ENCODE measurements around the gene SMYD1. TPM values are rescaled to one million over a fixed set of nuclear protein-coding genes. Genes with fewer than 3 reads are reported as not detected.

Gene SMYD1
- total RNA-seq, 1 experiment from 2014 or later, result 2.4 TPM

DNA sequence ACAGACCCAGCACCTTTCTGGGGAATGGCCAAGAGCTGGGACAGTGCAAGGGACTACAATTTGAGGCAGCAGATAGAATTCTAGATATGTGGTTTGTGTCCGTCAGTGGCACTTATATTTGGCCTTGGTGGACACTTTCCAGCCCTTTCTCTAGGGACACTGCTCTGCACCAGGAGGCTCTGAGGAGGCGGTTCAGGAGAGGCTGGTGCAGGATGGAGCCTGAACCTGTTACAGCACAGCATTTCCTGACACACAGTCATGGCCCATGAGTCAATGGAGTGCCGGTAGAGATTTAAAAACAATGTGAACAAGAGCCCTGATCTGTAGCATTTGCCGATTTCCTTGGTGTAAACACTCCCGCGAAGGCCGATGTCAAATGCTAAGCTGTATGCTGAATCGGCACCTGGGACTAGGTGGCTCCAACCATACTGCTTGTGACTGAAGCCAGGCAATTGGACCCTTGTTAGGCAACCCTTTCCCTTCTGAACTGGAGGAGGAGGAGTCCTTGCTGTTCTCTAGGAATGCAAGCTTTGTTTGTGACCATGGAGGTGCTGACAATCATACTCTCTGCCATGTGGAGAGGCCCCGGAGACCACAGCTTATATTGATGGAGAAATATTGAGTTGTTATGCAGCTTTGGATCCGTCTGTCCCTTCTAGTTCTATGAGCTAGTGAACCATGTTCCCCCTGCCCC, 48.3 kb downstream of the SMYD1 start:
- H3K36me3 ChIP-seq, result no peaks in the 10 kb centered on the region
- H3K4me1 ChIP-seq, result no peaks in the 10 kb centered on the region
- DNase-seq, result no peak
- no peak overlapping the region for H3K4me3 ChIP-seq
- no peak overlapping the region for H3K27ac ChIP-seq
- H3K9me3 ChIP-seq (replicated peaks), result no peaks in the 10 kb centered on the region
- no peaks in the 10 kb centered on the region for H3K27me3 ChIP-seq

DNA sequence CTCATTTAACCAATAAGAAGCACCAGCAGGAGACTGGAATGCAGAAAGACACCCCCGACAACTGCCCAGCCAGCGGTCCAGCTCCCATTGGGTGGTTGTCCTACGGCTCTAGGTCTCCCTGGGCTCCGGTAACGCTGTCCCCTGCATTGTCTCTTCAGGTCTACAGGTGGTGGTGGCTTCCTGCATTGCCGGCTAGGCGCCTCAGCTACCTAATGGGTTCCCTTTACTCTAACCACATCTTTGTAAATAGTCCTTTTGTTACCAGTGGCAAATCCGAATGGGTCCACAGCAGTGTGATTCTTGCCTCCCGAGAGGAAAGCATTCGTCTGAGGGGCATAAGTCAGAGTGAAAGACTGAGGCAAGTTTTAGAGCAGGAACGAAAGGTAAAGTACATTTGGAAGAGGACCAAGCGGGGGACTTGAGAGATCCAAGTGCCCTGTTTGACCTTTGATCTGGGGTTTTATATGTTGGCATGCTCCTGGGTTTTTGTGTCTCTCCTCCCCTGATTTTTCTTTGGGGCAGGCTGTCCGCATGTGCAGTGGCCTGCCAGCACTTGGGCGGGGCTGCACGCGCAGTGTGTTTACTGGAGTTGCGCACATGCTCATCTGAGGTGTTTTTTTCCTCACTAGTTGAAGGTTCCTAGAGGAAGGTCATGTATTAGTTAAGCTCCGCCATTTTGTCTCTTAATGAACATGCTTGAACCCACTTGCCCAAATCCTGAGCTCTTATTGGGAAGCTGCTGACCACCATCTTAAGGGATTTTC, 49.2 kb downstream of the SMYD1 start:
- Histone ChIP-seq H3K4me3 (no peak overlapping the region), H3K9me3 (replicated peaks) (no peaks in the 10 kb centered on the region), H3K27me3 (no peaks in the 10 kb centered on the region), H3K4me1 (no peaks in the 10 kb centered on the region), H3K36me3 (no peaks in the 10 kb centered on the region), H3K27ac (no peak overlapping the region)
- no peak for DNase-seq

DNA sequence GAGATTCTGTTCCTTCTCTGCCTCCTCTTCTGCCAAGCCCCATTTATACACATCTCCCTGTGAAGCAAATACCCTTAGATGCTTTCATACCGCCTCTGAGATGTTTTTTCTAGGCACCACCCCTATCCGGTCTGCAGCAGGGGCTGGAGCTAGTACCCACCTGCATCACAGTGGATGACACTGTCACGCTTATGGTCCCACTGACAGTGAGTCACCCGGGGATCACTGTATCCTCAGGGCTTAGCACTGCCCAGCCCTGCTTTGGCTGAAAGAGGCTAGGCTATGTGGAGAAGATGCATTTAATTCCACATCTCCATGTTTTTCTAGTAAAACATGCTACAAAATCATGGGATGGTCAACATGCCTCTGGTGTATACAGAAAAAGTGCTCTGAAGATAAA, 50.3 kb downstream of the SMYD1 start:
- Histone ChIP-seq H3K4me1 (no peaks in the 10 kb centered on the region), H3K27ac (no peak overlapping the region), H3K4me3 (no peak overlapping the region), H3K27me3 (no peaks in the 10 kb centered on the region), H3K9me3 (replicated peaks) (no peaks in the 10 kb centered on the region), H3K36me3 (no peaks in the 10 kb centered on the region)
- no peak for DNase-seq

DNA sequence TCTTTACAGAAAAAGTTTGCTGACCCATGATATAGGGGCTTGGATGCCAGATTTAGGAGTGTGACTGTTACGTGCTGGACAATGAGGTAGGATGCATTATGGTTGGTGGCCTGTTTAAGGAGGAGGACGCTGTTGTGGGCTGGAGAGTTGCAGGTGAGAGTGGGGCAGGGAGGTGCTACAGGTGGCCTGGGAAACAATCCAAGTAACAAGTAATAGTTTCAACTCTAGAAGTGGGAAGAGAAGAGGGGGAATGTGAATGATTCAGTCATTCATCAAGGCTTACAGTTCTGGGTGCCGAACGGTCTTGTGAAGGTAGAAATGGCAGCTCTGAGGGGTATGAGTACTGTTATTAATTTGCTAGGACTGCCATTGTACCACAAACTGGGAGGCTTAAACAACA, 54.1 kb downstream of the SMYD1 start:
- Histone ChIP-seq H3K27ac (no peak overlapping the region), H3K36me3 (no peaks in the 10 kb centered on the region), H3K4me3 (no peak overlapping the region), H3K27me3 (peaks cover 10% of the 10 kb centered on the region; the same call in 1 of the 2 replicates), H3K9me3 (replicated peaks) (no peaks in the 10 kb centered on the region), H3K4me1 (no peaks in the 10 kb centered on the region)
- DNase-seq, result no peak

DNA sequence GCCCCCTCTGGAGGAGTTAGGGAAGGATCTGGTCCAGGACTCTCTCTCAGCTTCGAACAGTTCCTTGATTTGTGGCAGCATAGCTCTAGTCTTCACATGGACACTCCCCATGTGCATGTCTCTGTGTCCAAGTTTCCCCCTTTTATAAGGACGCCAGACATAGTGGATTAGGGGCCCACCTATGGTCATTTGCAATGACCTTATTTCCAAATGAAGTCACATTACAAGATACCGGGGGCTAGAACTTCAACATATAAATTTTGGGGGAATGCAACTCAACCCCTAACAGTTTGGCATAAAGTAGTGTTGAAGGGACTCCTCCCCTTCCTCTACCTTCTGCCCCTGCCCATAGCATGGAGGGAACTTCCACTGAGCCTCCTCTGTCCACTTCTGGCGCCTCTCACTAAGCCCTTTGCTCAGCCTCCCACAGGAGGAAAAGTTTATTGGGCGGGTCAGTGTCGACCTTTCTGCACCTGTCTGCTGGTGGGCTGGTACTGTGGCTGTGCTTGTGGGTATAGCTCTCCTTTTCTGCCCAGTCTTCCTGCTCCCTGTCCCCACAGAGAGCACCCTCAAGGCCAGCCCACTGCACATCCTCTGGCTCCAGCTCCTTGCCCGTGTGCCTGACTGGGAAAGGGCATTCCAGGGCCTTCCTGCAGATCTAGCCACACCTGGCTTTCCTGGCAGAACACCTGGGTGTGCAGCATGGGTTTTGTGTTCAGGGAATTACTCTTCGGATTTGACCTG, 54.7 kb downstream of the SMYD1 start:
- no peak for DNase-seq
- Histone ChIP-seq H3K9me3 (replicated peaks) (no peaks in the 10 kb centered on the region), H3K4me1 (no peaks in the 10 kb centered on the region), H3K27me3 (peaks cover 10% of the 10 kb centered on the region; the same call in 1 of the 2 replicates), H3K4me3 (no peak overlapping the region), H3K27ac (no peak overlapping the region), H3K36me3 (no peaks in the 10 kb centered on the region)

DNA sequence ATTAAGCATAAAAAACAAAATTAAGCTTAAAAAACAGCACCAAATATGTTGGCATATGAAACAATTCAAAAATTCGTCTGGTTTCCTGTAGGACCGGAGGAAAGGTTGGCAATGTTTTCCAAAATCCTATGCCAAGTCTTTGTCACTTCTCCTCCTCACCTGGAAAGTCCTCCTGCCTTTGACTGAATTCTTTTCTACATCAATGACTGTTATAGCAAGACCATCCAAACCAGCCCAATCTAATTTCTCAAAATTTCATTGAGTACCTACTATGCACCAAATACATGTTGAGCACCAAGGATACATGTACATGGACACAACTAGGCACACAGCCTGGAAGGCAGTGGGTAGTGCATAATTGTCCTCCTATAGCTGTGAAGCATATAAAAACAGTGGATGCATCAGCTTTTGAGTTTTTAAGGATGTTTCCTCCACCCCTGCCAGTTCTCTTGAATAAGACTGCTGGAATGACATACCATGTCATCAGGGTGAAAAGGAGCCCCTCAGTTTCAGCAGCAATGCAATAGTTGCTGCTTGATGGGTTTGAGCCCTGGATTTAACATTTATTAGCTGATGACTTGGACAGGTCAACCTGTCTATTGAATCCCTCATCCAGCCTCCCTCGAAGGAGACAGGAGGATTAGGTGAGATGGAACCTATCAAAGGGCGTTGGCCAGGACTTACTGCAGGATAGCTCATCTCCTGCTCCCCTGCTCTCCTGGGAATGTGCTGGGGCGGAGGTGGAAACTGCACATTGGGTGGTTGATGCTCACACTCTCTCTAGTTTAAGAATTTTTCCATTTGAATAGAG, 55.7 kb downstream of the SMYD1 start:
- DNase-seq, result no peak
- Histone ChIP-seq H3K4me1 (no peaks in the 10 kb centered on the region), H3K36me3 (no peaks in the 10 kb centered on the region), H3K9me3 (replicated peaks) (no peaks in the 10 kb centered on the region), H3K4me3 (no peak overlapping the region), H3K27me3 (peaks cover 10% of the 10 kb centered on the region; the same call in 1 of the 2 replicates), H3K27ac (no peak overlapping the region)

DNA sequence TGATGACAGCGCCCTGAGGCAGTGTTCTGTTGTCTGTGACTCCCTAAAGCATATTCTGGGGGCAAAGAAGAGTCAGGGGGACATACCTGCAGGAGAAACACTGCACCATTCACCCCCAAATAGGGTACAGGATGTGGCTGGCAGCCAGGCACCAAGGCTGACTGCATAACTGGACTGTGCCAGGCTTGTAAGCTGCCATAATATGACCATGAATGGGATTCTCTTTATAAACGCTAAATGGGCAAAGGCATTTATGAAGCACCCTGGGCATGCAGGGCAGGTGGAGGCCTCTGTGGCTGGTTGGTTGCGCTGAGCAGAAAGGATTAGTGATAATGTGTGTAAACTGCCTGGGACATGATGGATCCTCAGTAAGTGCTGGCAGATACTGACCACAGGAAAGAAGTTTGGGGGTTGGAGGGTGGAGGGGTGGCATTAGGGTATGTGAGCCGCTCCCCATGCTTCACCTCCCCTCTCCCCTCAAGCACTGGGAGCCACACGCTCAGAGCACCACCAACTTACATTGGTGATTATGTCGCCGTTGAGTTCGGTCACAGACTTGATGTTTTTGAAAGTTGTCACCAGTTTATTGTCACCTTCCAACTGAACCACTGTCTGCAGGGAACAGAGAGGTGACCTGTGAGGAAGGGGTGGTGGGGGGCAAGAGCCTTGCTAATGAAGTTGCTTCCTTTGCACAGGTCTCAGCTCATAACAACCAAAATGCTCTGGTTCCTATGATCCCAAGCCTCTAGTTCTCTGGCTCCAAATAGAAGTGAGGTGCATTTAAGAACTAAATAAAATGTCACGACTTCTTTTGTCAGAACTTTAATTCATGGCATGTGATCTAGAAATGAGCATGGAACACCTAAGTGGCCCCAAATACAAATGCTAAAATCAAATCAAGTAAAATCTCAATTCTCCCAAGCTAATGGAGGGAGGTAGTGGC, 56.6 kb downstream of the SMYD1 start:
- no peaks in the 10 kb centered on the region for H3K36me3 ChIP-seq
- no peaks in the 10 kb centered on the region for H3K4me1 ChIP-seq
- peaks cover 10% of the 10 kb centered on the region; the same call in 1 of the 2 replicates for H3K27me3 ChIP-seq
- no peak overlapping the region for H3K27ac ChIP-seq
- H3K4me3 ChIP-seq, result no peak overlapping the region
- no peaks in the 10 kb centered on the region for H3K9me3 ChIP-seq (replicated peaks)
- no peak for DNase-seq

DNA sequence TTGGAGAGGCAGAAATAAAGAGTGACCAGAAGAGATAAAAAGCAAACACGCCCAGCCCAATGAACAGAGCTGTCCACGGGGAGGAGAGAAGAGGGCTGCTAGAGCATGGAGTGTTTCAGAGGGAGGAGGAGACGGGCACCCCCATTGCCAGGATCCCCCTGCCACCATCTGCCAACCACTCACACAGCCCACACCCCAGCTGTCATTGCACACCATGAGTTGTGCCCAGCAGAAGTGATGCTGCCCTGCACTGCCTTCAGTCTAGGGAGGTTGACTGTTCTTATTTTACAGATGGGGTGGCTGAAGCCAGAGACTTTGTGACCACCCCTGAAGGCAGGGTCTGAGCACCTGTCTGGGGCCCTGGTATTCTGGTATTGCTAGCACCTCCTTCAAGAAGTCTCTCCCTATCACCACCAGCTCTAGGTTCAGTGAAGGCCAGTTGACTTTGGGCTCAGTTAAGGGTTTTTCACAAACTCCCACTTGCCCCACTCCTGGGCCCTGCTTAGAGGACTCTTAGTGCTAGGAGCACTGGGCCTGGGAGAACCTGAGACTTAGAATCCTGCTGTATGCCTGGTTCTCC, 57.8 kb downstream of the SMYD1 start:
- H3K27ac ChIP-seq, result no peak overlapping the region
- H3K36me3 ChIP-seq, result no peaks in the 10 kb centered on the region
- H3K4me1 ChIP-seq, result no peaks in the 10 kb centered on the region
- DNase-seq, result no peak
- H3K27me3 ChIP-seq, result peaks cover 10% of the 10 kb centered on the region; the same call in 1 of the 2 replicates
- no peaks in the 10 kb centered on the region for H3K9me3 ChIP-seq (replicated peaks)
- no peak overlapping the region for H3K4me3 ChIP-seq

DNA sequence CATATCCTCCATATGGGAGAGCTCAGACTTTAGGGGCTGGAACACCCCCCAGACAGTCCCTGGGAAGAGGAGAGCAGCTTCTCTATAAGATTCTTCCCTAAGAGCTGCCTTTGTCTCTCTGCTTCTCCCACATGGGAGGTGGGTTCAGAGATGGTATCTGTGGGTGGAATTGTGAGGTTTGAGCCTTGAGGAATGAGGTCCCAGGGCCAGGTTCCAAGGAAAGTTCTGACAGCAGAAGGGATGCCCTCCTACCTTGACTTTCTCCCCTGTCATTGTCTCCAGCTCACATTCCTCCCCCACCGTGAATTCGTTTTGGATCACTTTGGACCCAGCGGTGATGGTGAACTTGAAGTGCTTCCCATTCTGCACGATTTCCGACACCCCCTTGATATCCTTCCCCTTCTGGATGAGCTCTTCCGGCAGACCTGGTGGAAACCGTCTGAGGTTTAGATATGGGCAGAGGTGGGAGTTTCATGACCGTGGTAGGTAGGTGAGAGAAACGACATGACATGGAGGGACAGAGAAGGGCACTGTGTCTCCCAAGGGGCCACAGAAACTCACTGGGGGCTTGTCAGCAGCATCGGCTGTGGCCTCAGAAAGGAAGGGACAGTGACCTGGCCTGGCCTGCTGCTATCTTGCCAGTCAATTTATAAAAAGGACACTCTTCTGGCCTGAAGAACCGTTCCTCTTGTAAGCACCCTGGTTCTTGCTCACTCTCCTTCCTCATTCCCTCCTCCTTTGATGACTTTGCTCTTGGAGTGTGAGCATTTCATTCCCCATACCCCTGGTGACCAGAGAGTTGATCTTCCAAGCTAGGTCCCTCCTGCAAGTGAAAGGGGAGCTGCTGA, 58.5 kb downstream of the SMYD1 start:
- H3K27ac ChIP-seq, result no peak overlapping the region
- no peak overlapping the region for H3K4me3 ChIP-seq
- H3K9me3 ChIP-seq (replicated peaks), result no peaks in the 10 kb centered on the region
- no peaks in the 10 kb centered on the region for H3K4me1 ChIP-seq
- no peak for DNase-seq
- no peaks in the 10 kb centered on the region for H3K36me3 ChIP-seq
- H3K27me3 ChIP-seq, result peaks cover 10% of the 10 kb centered on the region; the same call in 1 of the 2 replicates

DNA sequence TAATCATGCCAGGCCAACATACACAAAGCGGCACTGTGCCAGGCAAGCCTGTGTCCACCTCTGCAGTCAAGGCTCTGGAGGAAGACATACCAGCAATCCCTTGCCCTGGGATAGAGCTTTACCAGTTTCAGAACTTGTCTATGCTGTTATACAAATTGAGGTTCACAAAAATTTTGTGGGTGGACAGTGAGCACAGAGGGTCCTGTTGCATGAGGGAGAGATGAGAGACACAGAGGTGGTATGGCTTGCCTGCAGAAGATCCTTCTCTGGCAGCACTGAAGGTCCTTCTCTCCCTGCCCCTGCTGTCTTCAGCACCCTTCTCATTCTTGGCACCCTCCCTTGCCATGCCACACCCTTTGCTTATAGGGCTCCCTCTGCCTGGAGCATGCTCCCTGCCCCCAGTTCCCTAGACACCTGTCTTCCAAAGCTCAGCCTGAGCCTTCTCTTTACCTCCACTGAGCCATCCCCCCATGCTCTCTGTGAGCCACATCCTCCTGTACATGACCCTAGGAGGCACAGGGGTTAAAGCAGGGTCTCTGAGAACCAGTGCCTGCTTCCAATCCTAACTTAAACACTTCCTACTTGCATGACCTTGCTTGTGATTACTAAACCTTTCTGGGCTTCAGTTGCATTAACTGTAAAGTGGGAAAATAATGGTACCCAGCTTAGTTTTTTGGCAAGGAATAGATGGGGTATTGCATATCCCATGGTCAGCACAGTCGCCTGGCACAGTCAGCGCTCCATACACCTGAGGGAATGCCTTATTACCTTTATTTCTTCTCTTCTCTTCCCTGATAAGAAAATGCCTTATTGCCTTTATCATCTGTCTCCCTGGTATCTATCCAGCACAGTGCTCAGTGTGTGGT, 59.4 kb downstream of the SMYD1 start:
- Histone ChIP-seq H3K27me3 (peaks cover 10% of the 10 kb centered on the region; the same call in 1 of the 2 replicates), H3K4me1 (no peaks in the 10 kb centered on the region), H3K4me3 (no peak overlapping the region), H3K9me3 (replicated peaks) (no peaks in the 10 kb centered on the region), H3K36me3 (no peaks in the 10 kb centered on the region), H3K27ac (no peak overlapping the region)
- no peak for DNase-seq

DNA sequence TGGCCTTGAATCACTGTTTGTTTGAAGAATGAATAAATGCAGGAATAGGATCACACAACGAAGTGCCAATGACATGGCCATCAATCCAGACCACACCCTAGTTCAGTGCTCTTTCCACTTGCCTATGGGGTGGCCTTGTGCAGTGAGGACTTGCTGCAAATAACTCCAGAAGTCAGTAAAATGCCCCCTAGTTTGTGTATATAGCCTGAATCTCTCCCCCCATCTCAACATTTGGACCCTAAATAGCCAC, 59.9 kb downstream of the SMYD1 start:
- no peaks in the 10 kb centered on the region for H3K9me3 ChIP-seq (replicated peaks)
- H3K36me3 ChIP-seq, result no peaks in the 10 kb centered on the region
- no peak for DNase-seq
- H3K4me3 ChIP-seq, result no peak overlapping the region
- H3K27me3 ChIP-seq, result peaks cover 10% of the 10 kb centered on the region; the same call in 1 of the 2 replicates
- H3K27ac ChIP-seq, result no peak overlapping the region
- H3K4me1 ChIP-seq, result no peaks in the 10 kb centered on the region

Measured in SJCRH30 (cell line).